ENCODE data around the gene QSOX2.

Gene QSOX2

GRCh38 chr9:136235709-136236455 is 9.7 kb downstream of the QSOX2 start:
- no peak for DNase-seq

GRCh38 chr9:136235171-136235570 is 10.4 kb downstream of the QSOX2 start:
- no peak for DNase-seq

GRCh38 chr9:136234597-136234996 is 11.0 kb downstream of the QSOX2 start:
- no peak for DNase-seq

GRCh38 chr9:136233868-136234267 is 11.7 kb downstream of the QSOX2 start:
- no peak for DNase-seq

- no peak for DNase-seq
These were observed 12.2 kb downstream of the QSOX2 start for GRCh38 chr9:136233411-136233810.

GRCh38 chr9:136232969-136233368 is 12.6 kb downstream of the QSOX2 start:
- no peak for DNase-seq

GRCh38 chr9:136231478-136232297 is 13.9 kb downstream of the QSOX2 start:
- DNase-seq = no peak

GRCh38 chr9:136230773-136231172 is 14.8 kb downstream of the QSOX2 start:
- DNase-seq = no peak

GRCh38 chr9:136230365-136230764 is 15.2 kb downstream of the QSOX2 start:
- no peak for DNase-seq

GRCh38 chr9:136229096-136230065 is 16.2 kb downstream of the QSOX2 start:
- no peak for DNase-seq

GRCh38 chr9:136228107-136228875 is 17.3 kb downstream of the QSOX2 start:
- no peak for DNase-seq

- DNase-seq = no peak
These were observed 18.8 kb downstream of the QSOX2 start for GRCh38 chr9:136226680-136227407.

GRCh38 chr9:136225748-136226679 is 19.6 kb downstream of the QSOX2 start:
- DNase-seq = peak; percentile 26 to 39

- no peak for DNase-seq
These were observed 20.3 kb downstream of the QSOX2 start for GRCh38 chr9:136225366-136225747.

GRCh38 chr9:136223871-136224640 is 21.6 kb downstream of the QSOX2 start:
- DNase-seq = no peak

- no peak for DNase-seq
These were observed 22.7 kb downstream of the QSOX2 start for GRCh38 chr9:136222906-136223285.

- no peak for DNase-seq
These were observed 23.3 kb downstream of the QSOX2 start for GRCh38 chr9:136222166-136222905.

GRCh38 chr9:136220017-136220729 is 25.4 kb downstream of the QSOX2 start:
- DNase-seq = no peak

Data from NCI-H2081 (cell line).